ENCODE measurements around the gene PBX1. TPM values are rescaled to one million over a fixed set of nuclear protein-coding genes. Genes with fewer than 3 reads are reported as not detected.

PBX1 gene
- total RNA-seq, 2 experiments from 2014 or later = 0.11 to 0.51 TPM

- DNase-seq (no peak), ATAC-seq (ENCODE audit: low read depth) (no peak)
- H3K27ac Mint-ChIP-seq = no peak overlapping the region
- POLR2A ChIA-PET = no interaction called here
- no peaks in the 10 kb centered on the region for H3K9me3 Mint-ChIP-seq
- H3K27me3 Mint-ChIP-seq = no peaks in the 10 kb centered on the region
- no peaks in the 10 kb centered on the region for H3K4me1 Mint-ChIP-seq
- H3K4me3 Mint-ChIP-seq = no peak overlapping the region
- H3K36me3 Mint-ChIP-seq = no peaks in the 10 kb centered on the region
Observed at GRCh38 chr1:164801791-164802502, 243.0 kb downstream of the PBX1 start.

GRCh38 chr1:164802529-164803282 lies 243.7 kb downstream of the PBX1 start:
- no peak overlapping the region for H3K27ac Mint-ChIP-seq
- POLR2A ChIA-PET = no interaction called here
- H3K9me3 Mint-ChIP-seq = no peaks in the 10 kb centered on the region
- no peak overlapping the region for H3K4me3 Mint-ChIP-seq
- H3K27me3 Mint-ChIP-seq = no peaks in the 10 kb centered on the region
- DNase-seq = no peak
- ATAC-seq (ENCODE audit: low read depth) = no peak
- no peaks in the 10 kb centered on the region for H3K4me1 Mint-ChIP-seq
- no peaks in the 10 kb centered on the region for H3K36me3 Mint-ChIP-seq

- no peaks in the 10 kb centered on the region for H3K27me3 Mint-ChIP-seq
- POLR2A ChIA-PET = no interaction called here
- DNase-seq = no peak
- H3K27ac Mint-ChIP-seq = no peak overlapping the region
- H3K36me3 Mint-ChIP-seq = no peaks in the 10 kb centered on the region
- H3K4me1 Mint-ChIP-seq = no peaks in the 10 kb centered on the region
- no peaks in the 10 kb centered on the region for H3K9me3 Mint-ChIP-seq
- no peak overlapping the region for H3K4me3 Mint-ChIP-seq
- no peak for ATAC-seq (ENCODE audit: low read depth)
Observed at GRCh38 chr1:164803366-164803765, 244.4 kb downstream of the PBX1 start.

GRCh38 chr1:164804366-164804765 lies 245.4 kb downstream of the PBX1 start:
- H3K36me3 Mint-ChIP-seq = no peaks in the 10 kb centered on the region
- no peak overlapping the region for H3K27ac Mint-ChIP-seq
- H3K4me1 Mint-ChIP-seq = no peaks in the 10 kb centered on the region
- no peaks in the 10 kb centered on the region for H3K27me3 Mint-ChIP-seq
- no peak overlapping the region for H3K4me3 Mint-ChIP-seq
- POLR2A ChIA-PET = no interaction called here
- no peaks in the 10 kb centered on the region for H3K9me3 Mint-ChIP-seq
- DNase-seq (no peak), ATAC-seq (ENCODE audit: low read depth) (no peak)

GRCh38 chr1:164805399-164805798 lies 246.4 kb downstream of the PBX1 start:
- H3K27me3 Mint-ChIP-seq = no peaks in the 10 kb centered on the region
- no peak overlapping the region for H3K4me3 Mint-ChIP-seq
- POLR2A ChIA-PET = no interaction called here
- no peaks in the 10 kb centered on the region for H3K9me3 Mint-ChIP-seq
- no peak for DNase-seq
- H3K27ac Mint-ChIP-seq = no peak overlapping the region
- no peaks in the 10 kb centered on the region for H3K4me1 Mint-ChIP-seq
- ATAC-seq (ENCODE audit: low read depth) = no peak
- H3K36me3 Mint-ChIP-seq = no peaks in the 10 kb centered on the region

GRCh38 chr1:164806531-164806930 lies 247.5 kb downstream of the PBX1 start:
- no peak for ATAC-seq (ENCODE audit: low read depth)
- DNase-seq = no peak
- no peak overlapping the region for H3K27ac Mint-ChIP-seq
- no peaks in the 10 kb centered on the region for H3K27me3 Mint-ChIP-seq
- H3K9me3 Mint-ChIP-seq = no peaks in the 10 kb centered on the region
- no peaks in the 10 kb centered on the region for H3K36me3 Mint-ChIP-seq
- no peak overlapping the region for H3K4me3 Mint-ChIP-seq
- POLR2A ChIA-PET = no interaction called here
- H3K4me1 Mint-ChIP-seq = no peaks in the 10 kb centered on the region

GRCh38 chr1:164813776-164814175 lies 254.8 kb downstream of the PBX1 start:
- H3K27me3 Mint-ChIP-seq = no peaks in the 10 kb centered on the region
- POLR2A ChIA-PET = no interaction called here
- H3K4me1 Mint-ChIP-seq = no peaks in the 10 kb centered on the region
- no peaks in the 10 kb centered on the region for H3K36me3 Mint-ChIP-seq
- H3K4me3 Mint-ChIP-seq = no peak overlapping the region
- ATAC-seq (ENCODE audit: low read depth) (no peak), DNase-seq (no peak)
- no peaks in the 10 kb centered on the region for H3K9me3 Mint-ChIP-seq
- no peak overlapping the region for H3K27ac Mint-ChIP-seq

GRCh38 chr1:164821648-164822047 lies 262.7 kb downstream of the PBX1 start:
- Mint-ChIP-seq H3K36me3 (no peaks in the 10 kb centered on the region), H3K27me3 (no peaks in the 10 kb centered on the region), H3K9me3 (no peaks in the 10 kb centered on the region), H3K27ac (no peak overlapping the region), H3K4me3 (no peak overlapping the region), H3K4me1 (no peaks in the 10 kb centered on the region)
- ATAC-seq (ENCODE audit: low read depth) (no peak), DNase-seq (no peak)
- POLR2A ChIA-PET = no interaction called here

GRCh38 chr1:164823486-164824279 lies 264.7 kb downstream of the PBX1 start:
- no peak for ATAC-seq (ENCODE audit: low read depth)
- Mint-ChIP-seq H3K4me1 (no peaks in the 10 kb centered on the region), H3K9me3 (no peaks in the 10 kb centered on the region), H3K36me3 (no peaks in the 10 kb centered on the region), H3K27ac (no peak overlapping the region), H3K27me3 (no peaks in the 10 kb centered on the region), H3K4me3 (no peak overlapping the region)
- no peak for DNase-seq
- POLR2A ChIA-PET = no interaction called here

- no peak for DNase-seq
- Mint-ChIP-seq H3K27ac (no peak overlapping the region), H3K27me3 (no peaks in the 10 kb centered on the region), H3K36me3 (no peaks in the 10 kb centered on the region), H3K4me1 (no peaks in the 10 kb centered on the region), H3K4me3 (no peak overlapping the region), H3K9me3 (no peaks in the 10 kb centered on the region)
- POLR2A ChIA-PET = no interaction called here
- ATAC-seq (ENCODE audit: low read depth) = no peak
Observed at GRCh38 chr1:164824542-164824941, 265.6 kb downstream of the PBX1 start.

- no peak overlapping the region for H3K4me3 Mint-ChIP-seq
- no peaks in the 10 kb centered on the region for H3K9me3 Mint-ChIP-seq
- ATAC-seq (ENCODE audit: low read depth) = no peak
- H3K36me3 Mint-ChIP-seq = no peaks in the 10 kb centered on the region
- no peaks in the 10 kb centered on the region for H3K27me3 Mint-ChIP-seq
- no peak overlapping the region for H3K27ac Mint-ChIP-seq
- H3K4me1 Mint-ChIP-seq = no peaks in the 10 kb centered on the region
- POLR2A ChIA-PET = no interaction called here
- no peak for DNase-seq
Observed at GRCh38 chr1:164830628-164831027, 271.6 kb downstream of the PBX1 start.

- ATAC-seq (ENCODE audit: low read depth) (no peak), DNase-seq (no peak)
- POLR2A ChIA-PET = no interaction called here
- Mint-ChIP-seq H3K27ac (no peak overlapping the region), H3K27me3 (no peaks in the 10 kb centered on the region), H3K36me3 (no peaks in the 10 kb centered on the region), H3K9me3 (no peaks in the 10 kb centered on the region), H3K4me3 (no peak overlapping the region), H3K4me1 (no peaks in the 10 kb centered on the region)
Observed at GRCh38 chr1:164834641-164835040, 275.7 kb downstream of the PBX1 start.

- Mint-ChIP-seq H3K4me1 (no peaks in the 10 kb centered on the region), H3K27me3 (no peaks in the 10 kb centered on the region), H3K4me3 (no peak overlapping the region), H3K27ac (no peak overlapping the region), H3K36me3 (no peaks in the 10 kb centered on the region), H3K9me3 (no peaks in the 10 kb centered on the region)
- ATAC-seq (ENCODE audit: low read depth) (no peak), DNase-seq (no peak)
- POLR2A ChIA-PET = no interaction called here
Observed at GRCh38 chr1:164836614-164837018, 277.6 kb downstream of the PBX1 start.

- Mint-ChIP-seq H3K27me3 (no peaks in the 10 kb centered on the region), H3K4me3 (no peak overlapping the region), H3K4me1 (no peaks in the 10 kb centered on the region), H3K27ac (no peak overlapping the region), H3K36me3 (no peaks in the 10 kb centered on the region), H3K9me3 (no peaks in the 10 kb centered on the region)
- POLR2A ChIA-PET = no interaction called here
- no peak for ATAC-seq (ENCODE audit: low read depth)
- no peak for DNase-seq
Observed at GRCh38 chr1:164838786-164839185, 279.8 kb downstream of the PBX1 start.

All from activated naive CD8-positive, alpha-beta T cell treated with anti-CD3 and anti-CD28 coated beads, Interleukin-2, amount 10 ng/mL, durations not matched to agents 7 days and 5 days (primary cell).